Measurements from ENCODE around the gene STIM2.

DNA sequence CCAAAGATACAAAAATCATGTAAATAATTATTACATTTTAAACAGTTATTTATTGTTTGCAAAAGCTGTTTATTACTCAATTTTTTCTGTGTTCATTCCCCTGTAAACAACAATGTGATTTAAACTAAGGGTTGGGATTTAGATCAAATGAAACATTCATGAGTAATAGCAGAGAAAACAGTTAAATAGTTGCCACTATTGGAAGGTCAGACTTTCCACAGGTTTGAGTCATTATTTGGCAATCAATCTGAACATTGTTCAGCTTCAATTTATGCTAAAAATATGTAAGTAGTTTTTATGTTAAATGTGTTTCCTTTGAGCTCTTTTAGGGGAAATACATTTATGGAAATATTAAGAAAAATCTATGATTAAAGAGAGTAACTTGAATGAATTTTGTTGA, 144.9 kb downstream of the STIM2 start:
- no peak for TF ChIP-seq CTCF (IDR thresholded peaks at IDR 0.05)
- TF ChIP-seq ZFX (IDR thresholded peaks at IDR 0.05; ENCODE audit: borderline replicate concordance) = no peak

Data from 22Rv1 (cell line).